Activated CD4-positive, alpha-beta T cell treated with anti-CD3 and anti-CD28 coated beads for 24 hours (primary cell): ENCODE measurements around the gene BHLHE23.
"Not testable (repeated sequence)": the region's sequence is repeated elsewhere in the genome, so short reads cannot be mapped to it uniquely, and the experiment has no call there.

ENCODE experiments used
- DNase-seq, 2 donors: peaks; one replicate each; pipeline ENCODE4 v3.0.0-alpha.2; 2020; ENCODE audit warnings: low read depth in 2 of 2

BHLHE23 gene

DNA sequence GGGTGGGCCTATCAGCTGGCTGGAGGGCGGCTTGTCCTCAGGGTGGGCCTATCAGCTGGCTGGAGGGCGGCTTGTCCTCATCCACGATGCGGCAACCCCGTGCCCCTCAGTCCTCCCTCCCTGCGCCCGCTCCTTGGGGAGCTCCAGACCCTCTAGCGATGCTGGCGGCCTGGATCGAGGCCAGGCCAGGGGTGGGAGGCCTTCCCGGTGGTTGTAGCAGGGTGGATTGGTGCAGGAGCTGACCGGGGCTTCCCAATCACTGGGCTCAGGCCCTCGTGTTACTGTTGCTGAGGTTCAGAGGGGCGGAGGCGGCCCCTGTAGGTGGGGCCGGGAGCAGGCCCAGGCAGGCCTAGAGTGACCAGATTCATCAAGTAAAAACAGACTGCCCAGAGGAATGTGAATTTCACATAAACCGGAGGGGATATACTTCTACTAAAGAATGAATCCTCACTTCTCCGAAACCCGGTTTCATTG lies 45.4 kb downstream of the BHLHE23 start:
- DNase-seq = no peak

DNA sequence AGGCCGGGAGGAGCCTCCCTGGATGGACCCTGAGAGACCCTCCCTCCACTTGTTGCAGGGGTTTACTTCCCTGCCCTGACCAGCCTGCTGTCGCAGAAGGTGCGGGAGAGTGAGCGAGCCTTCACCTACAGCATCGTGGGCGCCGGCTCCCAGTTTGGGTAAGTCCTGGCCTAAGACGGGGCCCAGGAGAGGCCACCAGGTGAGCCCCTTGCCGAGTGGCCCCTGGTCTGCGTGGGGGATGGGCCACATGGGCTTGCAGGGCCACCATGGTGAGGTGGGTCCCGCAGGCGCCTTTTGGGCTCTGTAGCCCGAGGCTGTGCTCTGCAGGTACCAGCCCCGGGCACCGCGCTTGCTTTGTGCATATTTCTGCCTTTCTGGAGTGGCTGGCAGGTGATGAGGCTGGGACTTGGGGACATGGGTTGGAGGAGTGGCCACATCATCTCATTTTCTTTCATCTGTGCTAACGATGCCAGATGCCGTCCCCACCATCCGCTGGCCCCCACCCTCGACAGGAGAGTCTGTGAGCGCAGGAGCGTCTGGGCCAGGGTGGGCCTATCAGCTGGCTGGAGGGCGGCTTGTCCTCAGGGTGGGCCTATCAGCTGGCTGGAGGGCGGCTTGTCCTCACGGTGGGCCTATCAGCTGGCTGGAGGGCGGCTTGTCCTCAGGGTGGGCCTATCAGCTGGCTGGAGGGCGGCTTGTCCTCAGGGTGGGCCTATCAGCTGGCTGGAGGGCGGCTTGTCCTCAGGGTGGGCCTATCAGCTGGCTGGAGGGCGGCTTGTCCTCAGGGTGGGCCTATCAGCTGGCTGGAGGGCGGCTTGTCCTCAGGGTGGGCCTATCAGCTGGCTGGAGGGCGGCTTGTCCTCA lies 46.1 kb downstream of the BHLHE23 start:
- DNase-seq = not testable (repeated sequence)

DNA sequence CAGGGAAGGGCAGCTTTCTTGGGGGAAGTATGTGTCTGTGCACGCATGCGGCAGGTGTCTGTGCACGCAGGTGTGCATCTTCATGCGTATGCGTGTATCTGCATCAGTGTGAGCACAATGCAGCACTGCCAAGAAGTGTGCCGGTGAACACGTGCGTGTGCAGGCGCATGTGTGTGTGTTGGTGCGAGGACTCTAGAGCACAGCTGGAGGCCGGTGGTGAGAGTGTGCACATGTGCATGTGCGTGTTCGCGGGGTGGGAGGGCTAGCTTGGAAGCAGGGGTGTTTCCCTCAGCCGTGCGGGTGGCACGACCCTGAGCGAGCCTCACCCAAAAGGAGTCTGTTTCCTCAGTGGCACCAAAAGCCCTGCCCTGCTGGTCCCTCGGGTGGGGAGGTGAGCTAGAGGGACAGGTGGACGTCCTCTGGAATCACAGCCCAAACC lies 46.7 kb downstream of the BHLHE23 start:
- DNase-seq = no peak

DNA sequence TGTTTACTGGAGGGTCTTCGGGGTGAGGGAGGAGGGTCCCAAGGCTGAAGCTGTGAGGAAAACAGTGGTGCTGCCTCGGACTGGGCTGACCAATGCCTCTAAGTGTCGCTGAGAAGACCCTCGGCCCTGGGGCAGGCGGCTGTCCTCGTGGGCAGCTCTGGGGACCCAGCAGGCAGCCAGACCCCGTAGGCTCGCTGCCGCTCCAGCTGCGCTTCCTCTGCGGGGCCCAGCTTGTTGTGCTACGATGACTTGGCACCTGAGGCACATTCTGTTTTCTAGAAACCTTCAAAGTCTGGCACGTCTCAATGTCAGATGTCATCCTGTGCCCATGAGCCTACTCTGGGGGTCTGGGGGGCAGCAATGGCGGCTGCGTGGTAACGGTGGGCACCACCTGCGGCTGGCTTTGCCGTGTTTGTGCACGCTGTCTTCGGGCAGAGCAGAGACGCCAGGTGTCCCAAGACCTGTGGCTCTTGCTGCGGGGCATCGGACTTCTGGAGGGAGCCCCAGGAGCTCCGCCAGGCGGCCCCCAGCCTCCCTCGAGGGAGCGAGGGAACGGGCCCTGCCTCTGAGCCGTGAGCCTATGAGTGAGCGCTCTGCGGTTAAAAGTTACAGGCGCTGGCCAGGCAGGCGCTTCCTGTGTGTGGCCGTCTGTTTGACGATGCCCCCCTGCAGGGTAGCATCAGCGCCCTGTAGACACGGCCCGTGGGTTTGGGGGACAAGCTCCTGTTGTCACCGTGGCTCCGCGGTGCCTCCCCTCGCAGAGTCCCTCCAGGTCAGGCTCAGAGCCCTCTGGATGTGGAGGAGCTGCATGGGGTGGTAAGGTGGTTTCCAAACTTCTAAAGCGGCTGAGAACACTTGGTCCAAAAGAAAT lies 47.4 kb downstream of the BHLHE23 start:
- no peak for DNase-seq

DNA sequence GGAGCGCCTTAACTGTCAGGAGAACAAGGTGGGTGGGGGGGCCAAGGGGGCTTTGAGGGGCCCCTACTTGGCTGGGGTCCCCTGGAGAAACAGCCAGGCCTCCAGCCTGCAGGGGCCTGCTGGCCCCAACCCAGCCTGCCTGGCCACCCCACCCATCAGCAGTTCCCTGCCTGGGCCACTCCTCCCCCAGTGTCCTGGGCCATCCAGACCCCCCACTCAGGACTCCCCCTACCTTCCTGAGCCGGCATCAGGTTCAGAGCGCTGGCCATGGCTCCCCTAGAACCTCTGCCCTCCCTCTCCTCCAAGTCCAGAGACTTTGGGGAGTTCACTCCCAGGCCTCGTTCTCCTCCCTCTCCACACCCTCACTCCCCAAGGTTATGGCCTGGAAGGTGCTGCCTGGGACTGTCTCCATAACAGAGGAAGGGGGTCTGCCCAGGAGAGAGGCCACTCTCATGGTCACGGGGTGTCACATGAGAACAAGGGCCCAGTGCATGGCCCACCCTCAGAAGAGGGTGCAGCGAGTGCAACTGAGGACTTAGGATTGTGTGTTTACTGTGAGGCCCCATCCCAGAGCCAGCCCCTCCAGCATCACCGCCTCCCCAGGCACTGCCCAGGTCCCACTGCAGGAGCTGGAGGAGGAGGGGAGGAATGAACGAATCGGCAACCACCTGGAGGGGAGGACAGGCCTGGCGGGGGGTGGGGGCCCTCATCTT lies 48.2 kb downstream of the BHLHE23 start:
- no peak for DNase-seq

DNA sequence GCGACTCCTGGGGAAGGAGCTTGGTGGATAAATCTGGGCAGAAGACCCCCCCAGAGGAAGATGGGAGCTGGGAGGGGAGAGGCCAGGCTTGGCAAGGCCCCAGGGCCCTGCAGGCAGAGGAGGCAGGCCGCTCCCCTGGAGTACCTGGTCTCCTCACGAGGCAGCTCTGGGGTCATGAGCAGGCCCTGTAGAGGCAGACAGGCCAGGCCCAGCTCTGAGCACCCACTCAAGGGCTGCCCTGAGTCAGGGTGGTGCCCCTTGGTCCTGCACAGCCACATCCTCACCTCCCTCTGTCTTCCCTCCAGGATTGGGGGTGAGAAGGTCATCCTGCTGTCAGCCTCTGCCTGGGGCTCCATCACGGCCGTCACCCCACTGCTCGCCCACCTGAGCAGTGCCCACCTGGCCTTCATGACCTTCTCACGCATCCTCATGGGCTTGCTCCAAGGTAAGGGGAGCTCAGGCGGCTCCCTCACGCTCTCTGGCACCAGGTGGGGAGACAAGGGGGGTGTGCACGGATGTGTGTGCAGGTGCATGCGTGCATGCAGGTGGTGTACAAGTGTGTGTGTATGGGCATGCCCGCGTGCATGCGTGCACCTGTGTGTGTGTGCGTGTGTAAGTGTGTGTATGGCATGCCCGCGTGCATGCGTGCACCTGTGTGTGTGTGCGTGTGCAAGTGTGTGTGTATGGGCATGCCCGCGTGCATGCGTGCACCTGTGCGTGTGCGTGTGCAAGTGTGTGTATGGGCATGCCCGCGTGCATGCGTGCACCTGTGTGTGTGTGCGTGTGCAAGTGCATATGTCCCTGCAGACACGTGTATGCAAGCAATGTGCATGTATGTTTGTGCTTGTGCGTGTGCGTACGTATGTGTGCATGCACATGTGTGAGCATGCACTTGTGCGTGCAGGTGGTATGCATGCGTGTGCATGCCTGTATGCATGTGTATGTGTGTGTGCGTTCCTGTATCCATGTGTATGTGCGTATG lies 49.3 kb downstream of the BHLHE23 start:
- DNase-seq = no peak

DNA sequence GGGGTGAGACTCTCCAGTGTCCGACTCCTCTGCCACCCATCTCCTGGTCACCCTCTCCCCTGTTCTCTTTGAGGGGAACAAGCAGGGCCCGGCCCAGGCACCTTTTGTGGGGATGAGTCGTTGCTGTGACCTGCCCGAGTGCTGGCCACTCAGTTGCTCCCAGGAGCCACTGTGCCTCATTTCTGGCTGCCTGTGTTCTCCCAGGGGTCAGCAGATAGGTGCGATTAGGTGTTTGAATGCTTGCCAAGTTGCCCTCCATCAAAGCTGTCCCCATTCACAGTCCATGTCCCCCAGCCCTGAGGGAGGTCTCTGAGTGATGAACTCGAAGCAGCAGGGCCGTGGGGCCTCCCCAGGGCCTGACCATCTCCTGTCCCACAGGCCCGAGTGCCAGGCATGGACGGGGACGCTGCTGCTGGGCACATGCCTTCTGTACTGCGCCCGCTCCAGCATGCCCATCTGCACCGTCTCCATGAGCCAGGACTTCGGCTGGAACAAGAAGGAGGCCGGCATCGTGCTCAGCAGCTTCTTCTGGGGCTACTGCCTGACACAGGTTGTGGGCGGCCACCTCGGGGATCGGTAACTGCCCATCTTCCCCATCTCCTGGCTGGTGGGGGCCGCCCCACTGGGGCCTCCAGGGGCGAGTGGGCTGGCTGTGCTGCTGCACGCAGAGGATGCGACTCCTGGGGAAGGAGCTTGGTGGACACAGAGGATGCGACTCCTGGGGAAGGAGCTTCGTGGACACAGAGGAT lies 50.2 kb downstream of the BHLHE23 start:
- DNase-seq = no peak
